ENCODE data around the gene SORT1.
"Not testable (repeated sequence)": the region's sequence is repeated elsewhere in the genome, so short reads cannot be mapped to it uniquely, and the experiment has no call there.

The SORT1 gene

GRCh38 chr1:109338091-109338490 is 59.6 kb downstream of the SORT1 start:
- no peak for DNase-seq

GRCh38 chr1:109335091-109335490 is 62.6 kb downstream of the SORT1 start:
- no peak for DNase-seq

GRCh38 chr1:109331113-109331512 is 66.6 kb downstream of the SORT1 start:
- DNase-seq, result no peak

- DNase-seq, result no peak
Measured at GRCh38 chr1:109327285-109327684, 70.4 kb downstream of the SORT1 start.

GRCh38 chr1:109322974-109323373 is 74.7 kb downstream of the SORT1 start:
- DNase-seq, result no peak

GRCh38 chr1:109319114-109319513 is 78.6 kb downstream of the SORT1 start:
- no peak for DNase-seq

GRCh38 chr1:109316506-109316905 is 81.2 kb downstream of the SORT1 start:
- no peak for DNase-seq

- DNase-seq, result no peak
Measured at GRCh38 chr1:109315288-109315687, 82.4 kb downstream of the SORT1 start.

GRCh38 chr1:109314795-109315194 is 82.9 kb downstream of the SORT1 start:
- DNase-seq, result no peak

GRCh38 chr1:109312978-109313775 is 84.5 kb downstream of the SORT1 start:
- no peak for DNase-seq

- no peak for DNase-seq
Measured at GRCh38 chr1:109312246-109312645, 85.5 kb downstream of the SORT1 start.

GRCh38 chr1:109309347-109309746 is 88.4 kb downstream of the SORT1 start:
- DNase-seq, result no peak

GRCh38 chr1:109307274-109308021 is 90.3 kb downstream of the SORT1 start:
- no peak for DNase-seq

- DNase-seq, result no peak
Measured at GRCh38 chr1:109306832-109307273, 90.9 kb downstream of the SORT1 start, which contains the start of gene MYBPHL. Gene MYBPHL, minus strand, starts transcription at chr1:109307011. Its CDS starts 20 bp downstream, at chr1:109306991.

GRCh38 chr1:109305991-109306390 is 91.7 kb downstream of the SORT1 start:
- DNase-seq, result not testable (repeated sequence)

GRCh38 chr1:109304226-109304920 is 93.3 kb downstream of the SORT1 start:
- no peak for DNase-seq

GRCh38 chr1:109301874-109302273 is 95.8 kb downstream of the SORT1 start:
- no peak for DNase-seq

GRCh38 chr1:109300650-109301151 is 97.0 kb downstream of the SORT1 start:
- DNase-seq, result no peak

- DNase-seq, result no peak
Measured at GRCh38 chr1:109299558-109300343, 98.0 kb downstream of the SORT1 start.

GRCh38 chr1:109298666-109299557 is 98.8 kb downstream of the SORT1 start:
- peak; percentile 18 to 31 for DNase-seq

GRCh38 chr1:109296782-109297181 is 100.9 kb downstream of the SORT1 start:
- DNase-seq, result no peak
